ENCODE results near the gene DISC1. TPM values are rescaled to one million over a fixed set of nuclear protein-coding genes. Genes with fewer than 3 reads are reported as not detected.
"Not testable (repeated sequence)": the region's sequence is repeated elsewhere in the genome, so short reads cannot be mapped to it uniquely, and the experiment has no call there.

The DISC1 gene
- total RNA-seq, 2 donors from 2014 or later: 8.0 to 9.4 TPM

GRCh38 chr1:231638647-231639046 lies 12.1 kb downstream of the DISC1 start:
- Histone ChIP-seq H3K27me3 (ENCODE audit: control insufficient read depth, insufficient read depth, low read length, poor library complexity, severe bottlenecking) (no peaks in the 10 kb centered on the region), H3K4me1 (ENCODE audit: control insufficient read depth, insufficient read depth, low read length) (no peaks in the 10 kb centered on the region), H3K27ac (ENCODE audit: low read depth, low read length) (no peak overlapping the region), H3K9ac (ENCODE audit: extremely low read depth, low read length, poor library complexity, severe bottlenecking) (no peak overlapping the region), H3K4me3 (ENCODE audit: low read length) (no peak overlapping the region), H3K36me3 (ENCODE audit: control insufficient read depth, insufficient read depth, low read length) (no peaks in the 10 kb centered on the region), H3K9me3 (ENCODE audit: control insufficient read depth, low read length) (no peaks in the 10 kb centered on the region)
- H3K27ac Mint-ChIP-seq: no peak overlapping the region
- H3K36me3 Mint-ChIP-seq (ENCODE audit: low read depth): peaks cover 16% of the 10 kb centered on the region
- no peak for TF ChIP-seq CTCF (conservative IDR thresholded peaks at IDR 0.05)
- H3K4me3 Mint-ChIP-seq: no peak overlapping the region
- H3K27me3 Mint-ChIP-seq (ENCODE audit: insufficient read depth): no peaks in the 10 kb centered on the region
- 67% methylated on average over 1 of the region's 1 CpG; no CpG with 5 or more reads in 1 of the 2 experiments for WGBS, 2 experiments (ENCODE audit: insufficient coverage in 1 of 2, insufficient read length in 1 of 2)
- DNase-seq: no peak
- no peaks in the 10 kb centered on the region for H3K4me1 Mint-ChIP-seq
- peaks cover 2% of the 10 kb centered on the region for H3K9me3 Mint-ChIP-seq

- Mint-ChIP-seq H3K27ac (no peak overlapping the region), H3K9me3 (peaks cover 2% of the 10 kb centered on the region), H3K4me1 (no peaks in the 10 kb centered on the region), H3K27me3 (ENCODE audit: insufficient read depth) (no peaks in the 10 kb centered on the region), H3K4me3 (no peak overlapping the region), H3K36me3 (ENCODE audit: low read depth) (peaks cover 16% of the 10 kb centered on the region)
- Histone ChIP-seq H3K4me1 (ENCODE audit: control insufficient read depth, insufficient read depth, low read length) (no peaks in the 10 kb centered on the region), H3K9me3 (ENCODE audit: control insufficient read depth, low read length) (no peaks in the 10 kb centered on the region), H3K36me3 (ENCODE audit: control insufficient read depth, insufficient read depth, low read length) (no peaks in the 10 kb centered on the region), H3K9ac (ENCODE audit: extremely low read depth, low read length, poor library complexity, severe bottlenecking) (no peak overlapping the region), H3K4me3 (ENCODE audit: low read length) (no peak overlapping the region), H3K27me3 (ENCODE audit: control insufficient read depth, insufficient read depth, low read length, poor library complexity, severe bottlenecking) (no peaks in the 10 kb centered on the region), H3K27ac (ENCODE audit: low read depth, low read length) (no peak overlapping the region)
- WGBS, 2 experiments (ENCODE audit: insufficient coverage in 1 of 2, insufficient read length in 1 of 2): 100% methylated on average over 1 of the region's 1 CpG
- no peak for TF ChIP-seq CTCF (conservative IDR thresholded peaks at IDR 0.05)
- DNase-seq: no peak
These were observed 13.2 kb downstream of the DISC1 start for GRCh38 chr1:231639819-231640218.

GRCh38 chr1:231641444-231641843 lies 14.9 kb downstream of the DISC1 start:
- not testable (repeated sequence) for DNase-seq; H3K9ac ChIP-seq (ENCODE audit: extremely low read depth, low read length, poor library complexity, severe bottlenecking); H3K4me1 ChIP-seq (ENCODE audit: control insufficient read depth, insufficient read depth, low read length); H3K4me3 Mint-ChIP-seq; H3K4me3 ChIP-seq (ENCODE audit: low read length); H3K9me3 ChIP-seq (ENCODE audit: control insufficient read depth, low read length); H3K27ac ChIP-seq (ENCODE audit: low read depth, low read length); H3K36me3 ChIP-seq (ENCODE audit: control insufficient read depth, insufficient read depth, low read length); H3K27me3 Mint-ChIP-seq (ENCODE audit: insufficient read depth); H3K27me3 ChIP-seq (ENCODE audit: control insufficient read depth, insufficient read depth, low read length, poor library complexity, severe bottlenecking); H3K27ac Mint-ChIP-seq; H3K4me1 Mint-ChIP-seq
- 92 to 94% methylated on average over 8 to 9 of the region's 9 CpGs for WGBS, 2 experiments (ENCODE audit: insufficient coverage in 1 of 2, insufficient read length in 1 of 2)
- Mint-ChIP-seq H3K9me3 (peaks cover 11% of the 10 kb centered on the region), H3K36me3 (ENCODE audit: low read depth) (peaks cover 19% of the 10 kb centered on the region)

- not testable (repeated sequence) for H3K4me1 ChIP-seq (ENCODE audit: control insufficient read depth, insufficient read depth, low read length); H3K27ac ChIP-seq (ENCODE audit: low read depth, low read length); H3K9ac ChIP-seq (ENCODE audit: extremely low read depth, low read length, poor library complexity, severe bottlenecking); DNase-seq; H3K4me1 Mint-ChIP-seq; H3K9me3 ChIP-seq (ENCODE audit: control insufficient read depth, low read length); H3K27me3 Mint-ChIP-seq (ENCODE audit: insufficient read depth); H3K36me3 ChIP-seq (ENCODE audit: control insufficient read depth, insufficient read depth, low read length); H3K4me3 Mint-ChIP-seq; H3K27ac Mint-ChIP-seq; H3K4me3 ChIP-seq (ENCODE audit: low read length); H3K27me3 ChIP-seq (ENCODE audit: control insufficient read depth, insufficient read depth, low read length, poor library complexity, severe bottlenecking)
- 93 to 97% methylated on average over 4 to 36 of the region's 36 CpGs for whole genome bisulfite sequencing, 2 experiments (ENCODE audit: insufficient coverage in 1 of 2, insufficient read length in 1 of 2)
- H3K36me3 Mint-ChIP-seq (ENCODE audit: low read depth): peaks cover 19% of the 10 kb centered on the region
- peaks cover 17% of the 10 kb centered on the region for H3K9me3 Mint-ChIP-seq
These were observed 15.5 kb downstream of the DISC1 start for GRCh38 chr1:231642061-231642460.
